Measurements from ENCODE around the gene TBC1D22A.
A peak's percentile ranks its signal among the peaks of the same experiment; 100 is the strongest.
"Not testable (repeated sequence)": the region's sequence is repeated elsewhere in the genome, so short reads cannot be mapped to it uniquely, and the experiment has no call there.

TBC1D22A gene

GRCh38 chr22:46779651-46780050, 17.2 kb downstream of the TBC1D22A start:
- ATAC-seq (ENCODE audit: low read depth) (no peak), DNase-seq (ENCODE audit: low spot score in 2 of 2) (no peak)
- peaks cover 7% of the 10 kb centered on the region for H3K36me3 Mint-ChIP-seq
- H3K27me3 Mint-ChIP-seq, result no peaks in the 10 kb centered on the region
- H3K27ac Mint-ChIP-seq, result no peak overlapping the region
- H3K9me3 Mint-ChIP-seq, result no peaks in the 10 kb centered on the region
- no peak overlapping the region for H3K4me3 Mint-ChIP-seq
- peaks cover 63% of the 10 kb centered on the region for H3K4me1 Mint-ChIP-seq

- no peak for ATAC-seq (ENCODE audit: low read depth)
- Mint-ChIP-seq H3K4me1 (peaks cover 61% of the 10 kb centered on the region), H3K36me3 (peaks cover 7% of the 10 kb centered on the region), H3K9me3 (no peaks in the 10 kb centered on the region), H3K4me3 (no peak overlapping the region), H3K27me3 (no peaks in the 10 kb centered on the region), H3K27ac (no peak overlapping the region)
- DNase-seq (ENCODE audit: low spot score in 2 of 2), result no peak
Measured at GRCh38 chr22:46780453-46780852, 18.0 kb downstream of the TBC1D22A start.

- H3K27ac Mint-ChIP-seq, result no peak overlapping the region
- H3K4me1 Mint-ChIP-seq, result peaks cover 56% of the 10 kb centered on the region
- H3K36me3 Mint-ChIP-seq, result peaks cover 4% of the 10 kb centered on the region
- no peaks in the 10 kb centered on the region for H3K27me3 Mint-ChIP-seq
- no peaks in the 10 kb centered on the region for H3K9me3 Mint-ChIP-seq
- H3K4me3 Mint-ChIP-seq, result no peak overlapping the region
- ATAC-seq (ENCODE audit: low read depth) (no peak), DNase-seq (ENCODE audit: low spot score in 2 of 2) (no peak)
Measured at GRCh38 chr22:46781291-46781690, 18.8 kb downstream of the TBC1D22A start.

GRCh38 chr22:46782200-46782599, 19.8 kb downstream of the TBC1D22A start:
- H3K9me3 Mint-ChIP-seq; ATAC-seq (ENCODE audit: low read depth); DNase-seq (ENCODE audit: low spot score in 2 of 2); H3K4me3 Mint-ChIP-seq; H3K36me3 Mint-ChIP-seq; H3K27me3 Mint-ChIP-seq: not testable (repeated sequence)
- Mint-ChIP-seq H3K4me1 (peaks cover 50% of the 10 kb centered on the region), H3K27ac (peak overlapping the region; percentile 62)

GRCh38 chr22:46783721-46784120, 21.3 kb downstream of the TBC1D22A start:
- Mint-ChIP-seq H3K4me1 (peaks cover 48% of the 10 kb centered on the region), H3K36me3 (peaks cover 9% of the 10 kb centered on the region), H3K27me3 (no peaks in the 10 kb centered on the region), H3K9me3 (no peaks in the 10 kb centered on the region), H3K27ac (no peak overlapping the region), H3K4me3 (no peak overlapping the region)
- DNase-seq (ENCODE audit: low spot score in 2 of 2) (no peak), ATAC-seq (ENCODE audit: low read depth) (no peak)

GRCh38 chr22:46788441-46789172, 26.2 kb downstream of the TBC1D22A start:
- no peaks in the 10 kb centered on the region for H3K9me3 Mint-ChIP-seq
- peaks cover 36% of the 10 kb centered on the region for H3K4me1 Mint-ChIP-seq
- no peak overlapping the region for H3K4me3 Mint-ChIP-seq
- H3K36me3 Mint-ChIP-seq, result peaks cover 6% of the 10 kb centered on the region
- H3K27ac Mint-ChIP-seq, result peak overlapping the region; percentile 55
- DNase-seq (ENCODE audit: low spot score in 2 of 2) (no peak), ATAC-seq (ENCODE audit: low read depth) (peak; percentile 33)
- no peaks in the 10 kb centered on the region for H3K27me3 Mint-ChIP-seq

GRCh38 chr22:46789992-46790391, 27.5 kb downstream of the TBC1D22A start:
- Mint-ChIP-seq H3K27ac (no peak overlapping the region), H3K4me1 (peaks cover 34% of the 10 kb centered on the region), H3K4me3 (no peak overlapping the region), H3K27me3 (no peaks in the 10 kb centered on the region), H3K36me3 (peaks cover 9% of the 10 kb centered on the region), H3K9me3 (no peaks in the 10 kb centered on the region)
- ATAC-seq (ENCODE audit: low read depth) (no peak), DNase-seq (ENCODE audit: low spot score in 2 of 2) (no peak)

GRCh38 chr22:46791201-46791731, 28.8 kb downstream of the TBC1D22A start:
- H3K36me3 Mint-ChIP-seq, result peaks cover 9% of the 10 kb centered on the region
- DNase-seq (ENCODE audit: low spot score in 2 of 2), result peak; percentile 32 to 37
- peaks cover 26% of the 10 kb centered on the region for H3K4me1 Mint-ChIP-seq
- no peaks in the 10 kb centered on the region for H3K27me3 Mint-ChIP-seq
- ATAC-seq (ENCODE audit: low read depth), result peak; percentile 94
- H3K9me3 Mint-ChIP-seq, result no peaks in the 10 kb centered on the region
- H3K4me3 Mint-ChIP-seq, result peak overlapping the region; percentile 80
- peak overlapping the region; percentile 91 for H3K27ac Mint-ChIP-seq

- H3K36me3 Mint-ChIP-seq, result peaks cover 9% of the 10 kb centered on the region
- DNase-seq (ENCODE audit: low spot score in 2 of 2), result no peak
- no peaks in the 10 kb centered on the region for H3K27me3 Mint-ChIP-seq
- H3K4me3 Mint-ChIP-seq, result no peak overlapping the region
- H3K9me3 Mint-ChIP-seq, result no peaks in the 10 kb centered on the region
- peak overlapping the region; percentile 70 for H3K27ac Mint-ChIP-seq
- peaks cover 24% of the 10 kb centered on the region for H3K4me1 Mint-ChIP-seq
- no peak for ATAC-seq (ENCODE audit: low read depth)
Measured at GRCh38 chr22:46792061-46792796, 29.8 kb downstream of the TBC1D22A start.

- Mint-ChIP-seq H3K36me3 (peaks cover 6% of the 10 kb centered on the region), H3K4me3 (no peak overlapping the region), H3K27me3 (no peaks in the 10 kb centered on the region), H3K9me3 (no peaks in the 10 kb centered on the region), H3K27ac (no peak overlapping the region), H3K4me1 (peaks cover 20% of the 10 kb centered on the region)
- no peak for DNase-seq (ENCODE audit: low spot score in 2 of 2)
- ATAC-seq (ENCODE audit: low read depth), result no peak
Measured at GRCh38 chr22:46792841-46793261, 30.4 kb downstream of the TBC1D22A start.

- no peak for DNase-seq (ENCODE audit: low spot score in 2 of 2)
- no peaks in the 10 kb centered on the region for H3K9me3 Mint-ChIP-seq
Measured at GRCh38 chr22:46793497-46793896, 31.0 kb downstream of the TBC1D22A start.

GRCh38 chr22:46794067-46794466, 31.6 kb downstream of the TBC1D22A start:
- H3K27me3 Mint-ChIP-seq, result no peaks in the 10 kb centered on the region
- DNase-seq (ENCODE audit: low spot score in 2 of 2) (no peak), ATAC-seq (ENCODE audit: low read depth) (no peak)
- peaks cover 21% of the 10 kb centered on the region for H3K4me1 Mint-ChIP-seq
- H3K36me3 Mint-ChIP-seq, result peaks cover 11% of the 10 kb centered on the region
- no peak overlapping the region for H3K27ac Mint-ChIP-seq
- H3K9me3 Mint-ChIP-seq, result no peaks in the 10 kb centered on the region
- no peak overlapping the region for H3K4me3 Mint-ChIP-seq

More at GRCh38 chr22:46793497-46793896, 31.0 kb downstream of the TBC1D22A start:
- peaks cover 7% of the 10 kb centered on the region for H3K36me3 Mint-ChIP-seq
- ATAC-seq (ENCODE audit: low read depth), result no peak
- no peak overlapping the region for H3K27ac Mint-ChIP-seq
- H3K27me3 Mint-ChIP-seq, result no peaks in the 10 kb centered on the region
- H3K4me3 Mint-ChIP-seq, result no peak overlapping the region
- H3K4me1 Mint-ChIP-seq, result peaks cover 22% of the 10 kb centered on the region

GRCh38 chr22:46794491-46794890, 32.0 kb downstream of the TBC1D22A start:
- Mint-ChIP-seq H3K9me3 (no peaks in the 10 kb centered on the region), H3K4me1 (peaks cover 23% of the 10 kb centered on the region), H3K36me3 (peaks cover 15% of the 10 kb centered on the region), H3K27ac (no peak overlapping the region), H3K4me3 (no peak overlapping the region), H3K27me3 (no peaks in the 10 kb centered on the region)
- DNase-seq (ENCODE audit: low spot score in 2 of 2) (no peak), ATAC-seq (ENCODE audit: low read depth) (no peak)

- H3K4me3 Mint-ChIP-seq, result no peak overlapping the region
- no peaks in the 10 kb centered on the region for H3K9me3 Mint-ChIP-seq
- H3K36me3 Mint-ChIP-seq, result peaks cover 21% of the 10 kb centered on the region
- peaks cover 26% of the 10 kb centered on the region for H3K4me1 Mint-ChIP-seq
- DNase-seq (ENCODE audit: low spot score in 2 of 2) (no peak), ATAC-seq (ENCODE audit: low read depth) (no peak)
- no peaks in the 10 kb centered on the region for H3K27me3 Mint-ChIP-seq
- no peak overlapping the region for H3K27ac Mint-ChIP-seq
Measured at GRCh38 chr22:46795140-46795539, 32.7 kb downstream of the TBC1D22A start.
